HCT116 (cell line): ENCODE data around the gene SIX2. TPM values are rescaled to one million over a fixed set of nuclear protein-coding genes. Genes with fewer than 3 reads are reported as not detected.

Source experiments
- ATAC-seq: fragments of 200-7000 bp; cut with Tn5 transposase; 2 replicates; pipeline ENCODE4 v1.9.1; 2020; ENCODE audit warnings: mild to moderate bottlenecking, moderate library complexity
- BruUV-seq: library from RNA; stranded (reverse); fragments of 400-500 nt; replicated peaks from 2 replicates; lab custom pipeline; 2021; lab: Mats Ljungman, UMichigan
- CTCF ChIA-PET: fragments of 300-600 bp; sonication (Branson Sonifier 250); formaldehyde crosslinking; loops from one replicate; lab custom pipeline; 2021; ENCODE audit warnings: antibody characterized with exemption; lab: Charles Lee
- POLR2A ChIA-PET: fragments of 300-600, 350-600 bp; sonication (Branson Sonifier 250); formaldehyde crosslinking; loops from one replicate; lab custom pipeline; 2021; ENCODE audit warnings: antibody characterized with exemption; lab: Charles Lee
- RAD21 ChIA-PET, 2 experiments: fragments of 300-600 bp; sonication (Branson Sonifier 250); formaldehyde crosslinking; loops; one replicate each; lab custom pipeline; 2023; ENCODE audit warnings: low total read pairs in 2 of 2; ENCODE audit not compliant: uncharacterized antibody in 2 of 2, unreplicated experiment in 2 of 2, low non-redundant PET in 1 of 2; lab: Charles Lee
- DNase-seq: peaks from one replicate; pipeline ENCODE4 v3.0.0-alpha.2; 2010; ENCODE audit warnings: low read depth, low spot score
- H2AFZ ChIP-seq: fragments of 200-600 bp; shearing (Covaris generic), sonication (generic); 2 replicates; pipeline ENCODE4 v1.6.1; 2017; ENCODE audit warnings: low read depth, mixed run types, mixed read lengths, antibody characterized with exemption, low read length; ENCODE audit not compliant: poor library complexity, severe bottlenecking
- H3K27ac ChIP-seq: 2 replicates; pipeline ENCODE4 v1.5.1; 2012; ENCODE audit warnings: low read depth, low read length
- H3K27me3 ChIP-seq: fragments of 200-600 bp; sonication (generic); 2 replicates; pipeline ENCODE4 v1.6.1; 2016; ENCODE audit warnings: mixed run types, low read length, mixed read lengths; ENCODE audit not compliant: insufficient read depth
- H3K36me3 ChIP-seq, 2 experiments: fragments of 200-500 bp in 1 of 2; fragments of 200-600 bp in 1 of 2; sonication (Bioruptor generic) in 1 of 2; sonication (generic) in 1 of 2; 2 replicates each; pipeline versions ENCODE4 v1.5.1 to v1.6.1; 2014 to 2016; ENCODE audit warnings: low read length in 2 of 2, inconsistent platforms in 1 of 2, mixed read lengths in 1 of 2, mixed run types in 1 of 2; ENCODE audit not compliant: insufficient read depth in 2 of 2, control insufficient read depth in 1 of 2
- H3K4me1 ChIP-seq, 2 experiments: fragments of 200-600 bp in 1 of 2; sonication (generic) in 1 of 2; 2 replicates each; pipeline versions ENCODE4 v1.5.1 to v1.6.1; 2012 to 2017; ENCODE audit warnings: low read length in 2 of 2, inconsistent platforms in 1 of 2, mild to moderate bottlenecking in 1 of 2, mixed read lengths in 1 of 2, mixed run types in 1 of 2, moderate library complexity in 1 of 2; ENCODE audit not compliant: insufficient read depth in 2 of 2, control insufficient read depth in 1 of 2
- H3K4me2 ChIP-seq: fragments of 200-600 bp; sonication (generic); 2 replicates; pipeline ENCODE4 v1.6.1; 2017; ENCODE audit warnings: mixed run types, low read length, mixed read lengths
- H3K4me3 ChIP-seq, 2 experiments: fragments of 200-600 bp in 1 of 2; sonication (generic) in 1 of 2; replicated peaks in 1 of 2; 2 replicates each; pipeline ENCODE4 v1.5.1; 2011 to 2016; ENCODE audit warnings: low read length in 2 of 2, control low read depth in 1 of 2, low read depth in 1 of 2, mild to moderate bottlenecking in 1 of 2, mixed read lengths in 1 of 2, mixed run types in 1 of 2
- H3K79me2 ChIP-seq: fragments of 200-600 bp; sonication (generic); 2 replicates; pipeline ENCODE4 v1.6.1; 2017; ENCODE audit warnings: mild to moderate bottlenecking, mixed run types, low read length, moderate library complexity, mixed read lengths; ENCODE audit not compliant: insufficient read depth
- H3K9ac ChIP-seq: fragments of 200-600 bp; sonication (generic); 2 replicates; pipeline ENCODE4 v1.6.1; 2016; ENCODE audit warnings: low read length, mixed read lengths
- H3K9me2 ChIP-seq: fragments of 200-600 bp; sonication (generic), shearing (Covaris generic); 2 replicates; pipeline ENCODE4 v1.6.1; 2017; ENCODE audit warnings: mixed run types, mild to moderate bottlenecking, moderate library complexity; ENCODE audit not compliant: insufficient read depth
- H3K9me3 ChIP-seq, 2 experiments: fragments of 200-500 bp in 1 of 2; fragments of 200-600 bp in 1 of 2; sonication (Bioruptor generic) in 1 of 2; sonication (generic) in 1 of 2; 2 replicates each; pipeline ENCODE4 v1.6.1; 2014 to 2017; ENCODE audit warnings: low read length in 2 of 2, mixed read lengths in 2 of 2, inconsistent platforms in 1 of 2, low read depth in 1 of 2, mild to moderate bottlenecking in 1 of 2, mixed run types in 1 of 2, moderate library complexity in 1 of 2; ENCODE audit not compliant: control insufficient read depth in 1 of 2, insufficient read depth in 1 of 2
- H4K20me1 ChIP-seq: fragments of 200-600 bp; sonication (generic), shearing (Covaris generic); 2 replicates; pipeline ENCODE4 v1.6.1; 2017; ENCODE audit warnings: mixed run types, mild to moderate bottlenecking, moderate library complexity; ENCODE audit not compliant: insufficient read depth
- CBX3 ChIP-seq: IDR thresholded peaks from 2 replicates; pipeline ENCODE4 v1.6.1; 2012; ENCODE audit warnings: low read depth
- CEBPB ChIP-seq: IDR thresholded peaks from 2 replicates; pipeline ENCODE4 v1.6.1; 2012; ENCODE audit warnings: low read depth
- EGR1 ChIP-seq: IDR thresholded peaks from 2 replicates; pipeline ENCODE4 v1.6.1; 2012; ENCODE audit warnings: low read depth
- ELF1 ChIP-seq: IDR thresholded peaks from 2 replicates; pipeline ENCODE4 v1.6.1; 2012; ENCODE audit warnings: low read depth, borderline replicate concordance
- EZH2 ChIP-seq: fragments of 200-600 bp; sonication (generic); IDR thresholded peaks from 2 replicates; pipeline ENCODE4 v1.6.1; 2017; ENCODE audit warnings: antibody characterized with exemption, mixed run types
- EZH2phosphoT487 ChIP-seq: fragments of 200-600 bp; IDR thresholded peaks from 2 replicates; pipeline ENCODE4 v1.6.1; 2018; ENCODE audit warnings: antibody characterized with exemption, borderline replicate concordance
- FOSL1 ChIP-seq: IDR thresholded peaks from 2 replicates; pipeline ENCODE4 v1.6.1; 2012; ENCODE audit warnings: low read depth
- JUND ChIP-seq: IDR thresholded peaks from 2 replicates; pipeline ENCODE4 v1.6.1; 2012
- POLR2AphosphoS5 ChIP-seq: IDR thresholded peaks from 2 replicates; pipeline ENCODE4 v1.6.1; 2011; ENCODE audit warnings: mild to moderate bottlenecking, low read depth, low read length, moderate library complexity
- RAD21 ChIP-seq: IDR thresholded peaks from 2 replicates; pipeline ENCODE4 v1.6.1; 2012; ENCODE audit warnings: low read depth, mild to moderate bottlenecking
- SIN3A ChIP-seq: IDR thresholded peaks from 2 replicates; pipeline ENCODE4 v1.6.1; 2012; ENCODE audit warnings: low read depth
- SP1 ChIP-seq: IDR thresholded peaks from 2 replicates; pipeline ENCODE4 v1.6.1; 2012; ENCODE audit warnings: low read depth
- SRF ChIP-seq: IDR thresholded peaks from 2 replicates; pipeline ENCODE4 v1.6.1; 2012; ENCODE audit warnings: low read depth
- TCF7L2 ChIP-seq: IDR thresholded peaks from 2 replicates; pipeline ENCODE4 v1.7.0; 2011; ENCODE audit warnings: borderline replicate concordance, inconsistent platforms; ENCODE audit not compliant: insufficient read depth, insufficient read length; ENCODE audit errors: extremely low read depth
- YY1 ChIP-seq: IDR thresholded peaks from 2 replicates; pipeline ENCODE4 v1.6.1; 2011; ENCODE audit warnings: low read length, low read depth, moderate library complexity, mild to moderate bottlenecking; ENCODE audit not compliant: insufficient replicate concordance; ENCODE audit errors: extremely low read depth
- ZFX ChIP-seq: fragments of 450-650 bp; IDR thresholded peaks from 2 replicates; pipeline ENCODE4 v1.6.1; 2017
- ZNF274 ChIP-seq: fragments of 200-500 bp; sonication (Bioruptor generic); IDR thresholded peaks from 2 replicates; pipeline ENCODE4 v1.6.1; 2014; ENCODE audit warnings: mild to moderate bottlenecking, low read depth, low read length, inconsistent platforms
- intact Hi-C: fragments of 100-400 bp; cut with micrococcal nuclease; formaldehyde crosslinking; loops from 2 replicates; pipeline ENCODE4 v1.10.0; 2022
- total RNA-seq: library from RNA; stranded (reverse); gene quantifications from one replicate; pipeline ENCODE4 v1.2.1, GENCODE V29; 2021; ENCODE audit not compliant: unreplicated experiment
- TF ChIP-seq, protein P1 (sequence below): IDR thresholded peaks from 2 replicates; pipeline ENCODE4 v1.6.1; 2012
- TF ChIP-seq, protein P2 (sequence below): IDR thresholded peaks from 2 replicates; pipeline ENCODE4 v1.6.1; 2012
- TF ChIP-seq, protein P3 (sequence below): IDR thresholded peaks from 2 replicates; pipeline ENCODE4 v1.6.1; 2011; ENCODE audit warnings: mild to moderate bottlenecking, low read length, moderate library complexity; ENCODE audit not compliant: insufficient replicate concordance; ENCODE audit errors: extremely low read depth
- TF ChIP-seq, protein P4 (sequence below): IDR thresholded peaks from 2 replicates; pipeline ENCODE4 v1.6.1; 2012; ENCODE audit warnings: low read depth

The SIX2 gene
- total RNA-seq, 1 experiment from 2014 or later: 0.54 TPM

DNA sequence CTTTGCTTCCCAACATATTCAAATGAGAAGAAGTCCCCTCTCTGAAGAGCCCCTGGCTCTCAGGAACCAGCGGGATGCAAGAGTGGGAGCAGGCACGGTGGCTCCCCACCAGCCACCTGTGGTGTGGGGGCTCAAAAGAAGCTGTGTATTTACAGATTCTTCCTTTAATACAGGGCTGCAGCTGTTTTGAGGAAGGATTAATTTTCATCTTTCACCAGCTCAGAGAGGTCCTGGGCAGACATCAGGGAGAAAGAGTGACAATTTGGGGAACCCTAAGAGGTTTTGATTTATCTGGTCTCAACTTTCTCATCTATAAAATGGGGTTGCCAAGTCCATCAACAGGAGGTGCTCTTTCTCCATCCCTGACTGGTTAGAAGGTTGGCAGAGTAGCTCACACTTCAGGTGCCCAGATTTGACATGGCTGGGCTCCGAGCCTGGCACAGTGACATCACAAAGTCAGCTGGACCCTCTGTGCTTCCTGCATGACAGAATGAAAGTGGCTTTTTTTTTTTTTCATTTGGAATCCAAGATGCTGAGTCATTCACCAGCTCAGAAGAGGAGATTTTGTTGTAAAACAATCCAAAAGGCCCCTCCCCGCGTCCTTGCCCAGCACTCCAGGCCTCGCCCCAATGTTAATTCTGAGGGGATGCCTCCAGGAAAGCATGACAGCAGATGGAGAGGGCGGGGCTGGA lies 15.5 kb upstream of the SIX2 start:
- Histone ChIP-seq H4K20me1 (no peaks in the 10 kb centered on the region), H3K27ac (no peak overlapping the region), H2AFZ (peak overlapping the region; percentile 54), H3K4me2 (peak overlapping the region; percentile 40), H3K9me3 (no peaks in the 10 kb centered on the region), H3K27me3 (no peaks in the 10 kb centered on the region), H3K4me1 (peaks cover 0 to 14% of the 10 kb centered on the region in 2 experiments; a peak in 2 of 4 replicates), H3K4me3 (no peak overlapping the region), H3K9ac (no peak overlapping the region), H3K79me2 (no peaks in the 10 kb centered on the region), H3K9me2 (no peaks in the 10 kb centered on the region), H3K36me3 (no peaks in the 10 kb centered on the region)
- ATAC-seq (peak; percentile 47), DNase-seq (peak; percentile 27)
- ChIA-PET RAD21 (no interaction called here), POLR2A (no interaction called here), CTCF (interaction anchor here (0.6 to 0.7 kb wide), 2 partner anchors 43 to 50 kb away, joined by 3 read pairs; no protein-coding TSS in a partner anchor)
- intact Hi-C loops: no loop called here
- BruUV-seq: no TSS peak
- no peak for TF ChIP-seq EZH2
- TF ChIP-seq CBX3: no peak
- TF ChIP-seq CEBPB: no peak
- 0 out of 2 replicates have a peak, but pooled peaks have one; percentile 38 for TF ChIP-seq SP1
- TF ChIP-seq JUND: no peak
- TF ChIP-seq SRF: no peak
- no peak for TF ChIP-seq POLR2AphosphoS5
- TF ChIP-seq RAD21: peak; percentile 47
- TF ChIP-seq, protein P1, sequence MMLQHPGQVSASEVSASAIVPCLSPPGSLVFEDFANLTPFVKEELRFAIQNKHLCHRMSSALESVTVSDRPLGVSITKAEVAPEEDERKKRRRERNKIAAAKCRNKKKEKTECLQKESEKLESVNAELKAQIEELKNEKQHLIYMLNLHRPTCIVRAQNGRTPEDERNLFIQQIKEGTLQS: no peak
- TF ChIP-seq, protein P2, sequence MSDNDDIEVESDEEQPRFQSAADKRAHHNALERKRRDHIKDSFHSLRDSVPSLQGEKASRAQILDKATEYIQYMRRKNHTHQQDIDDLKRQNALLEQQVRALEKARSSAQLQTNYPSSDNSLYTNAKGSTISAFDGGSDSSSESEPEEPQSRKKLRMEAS: peak; percentile 42
- no peak for TF ChIP-seq YY1
- TF ChIP-seq ZFX: no peak
- TF ChIP-seq ELF1: no peak
- no peak for TF ChIP-seq SIN3A
- no peak for TF ChIP-seq ZNF274
- TF ChIP-seq, protein P3, sequence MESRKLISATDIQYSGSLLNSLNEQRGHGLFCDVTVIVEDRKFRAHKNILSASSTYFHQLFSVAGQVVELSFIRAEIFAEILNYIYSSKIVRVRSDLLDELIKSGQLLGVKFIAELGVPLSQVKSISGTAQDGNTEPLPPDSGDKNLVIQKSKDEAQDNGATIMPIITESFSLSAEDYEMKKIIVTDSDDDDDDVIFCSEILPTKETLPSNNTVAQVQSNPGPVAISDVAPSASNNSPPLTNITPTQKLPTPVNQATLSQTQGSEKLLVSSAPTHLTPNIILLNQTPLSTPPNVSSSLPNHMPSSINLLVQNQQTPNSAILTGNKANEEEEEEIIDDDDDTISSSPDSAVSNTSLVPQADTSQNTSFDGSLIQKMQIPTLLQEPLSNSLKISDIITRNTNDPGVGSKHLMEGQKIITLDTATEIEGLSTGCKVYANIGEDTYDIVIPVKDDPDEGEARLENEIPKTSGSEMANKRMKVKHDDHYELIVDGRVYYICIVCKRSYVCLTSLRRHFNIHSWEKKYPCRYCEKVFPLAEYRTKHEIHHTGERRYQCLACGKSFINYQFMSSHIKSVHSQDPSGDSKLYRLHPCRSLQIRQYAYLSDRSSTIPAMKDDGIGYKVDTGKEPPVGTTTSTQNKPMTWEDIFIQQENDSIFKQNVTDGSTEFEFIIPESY: no peak
- peak; percentile 22; the same call in 1 of the 2 replicates for TF ChIP-seq FOSL1
- TF ChIP-seq, protein P4, sequence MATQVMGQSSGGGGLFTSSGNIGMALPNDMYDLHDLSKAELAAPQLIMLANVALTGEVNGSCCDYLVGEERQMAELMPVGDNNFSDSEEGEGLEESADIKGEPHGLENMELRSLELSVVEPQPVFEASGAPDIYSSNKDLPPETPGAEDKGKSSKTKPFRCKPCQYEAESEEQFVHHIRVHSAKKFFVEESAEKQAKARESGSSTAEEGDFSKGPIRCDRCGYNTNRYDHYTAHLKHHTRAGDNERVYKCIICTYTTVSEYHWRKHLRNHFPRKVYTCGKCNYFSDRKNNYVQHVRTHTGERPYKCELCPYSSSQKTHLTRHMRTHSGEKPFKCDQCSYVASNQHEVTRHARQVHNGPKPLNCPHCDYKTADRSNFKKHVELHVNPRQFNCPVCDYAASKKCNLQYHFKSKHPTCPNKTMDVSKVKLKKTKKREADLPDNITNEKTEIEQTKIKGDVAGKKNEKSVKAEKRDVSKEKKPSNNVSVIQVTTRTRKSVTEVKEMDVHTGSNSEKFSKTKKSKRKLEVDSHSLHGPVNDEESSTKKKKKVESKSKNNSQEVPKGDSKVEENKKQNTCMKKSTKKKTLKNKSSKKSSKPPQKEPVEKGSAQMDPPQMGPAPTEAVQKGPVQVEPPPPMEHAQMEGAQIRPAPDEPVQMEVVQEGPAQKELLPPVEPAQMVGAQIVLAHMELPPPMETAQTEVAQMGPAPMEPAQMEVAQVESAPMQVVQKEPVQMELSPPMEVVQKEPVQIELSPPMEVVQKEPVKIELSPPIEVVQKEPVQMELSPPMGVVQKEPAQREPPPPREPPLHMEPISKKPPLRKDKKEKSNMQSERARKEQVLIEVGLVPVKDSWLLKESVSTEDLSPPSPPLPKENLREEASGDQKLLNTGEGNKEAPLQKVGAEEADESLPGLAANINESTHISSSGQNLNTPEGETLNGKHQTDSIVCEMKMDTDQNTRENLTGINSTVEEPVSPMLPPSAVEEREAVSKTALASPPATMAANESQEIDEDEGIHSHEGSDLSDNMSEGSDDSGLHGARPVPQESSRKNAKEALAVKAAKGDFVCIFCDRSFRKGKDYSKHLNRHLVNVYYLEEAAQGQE: no peak
- no peak for TF ChIP-seq TCF7L2
- no peak for TF ChIP-seq EZH2phosphoT487
- TF ChIP-seq EGR1: no peak
